GM21717 (cell line): ENCODE data around the gene NAXD.
"Not testable (repeated sequence)": the region's sequence is repeated elsewhere in the genome, so short reads cannot be mapped to it uniquely, and the experiment has no call there.

Experiments
- ATAC-seq: cut with Tn5 transposase; IDR thresholded peaks from one replicate; pipeline ENCODE4 v1.9.1; 2021; ENCODE audit warnings: mild to moderate bottlenecking, moderate library complexity; ENCODE audit not compliant: unreplicated experiment

The NAXD gene

GRCh38 chr13:110627761-110628476, 12.6 kb downstream of the NAXD start:
- ATAC-seq: no peak

- ATAC-seq: no peak
These were observed 13.1 kb downstream of the NAXD start for GRCh38 chr13:110628477-110628793.

- no peak for ATAC-seq
These were observed 13.8 kb downstream of the NAXD start for GRCh38 chr13:110628952-110629701.

GRCh38 chr13:110629735-110630134, 14.4 kb downstream of the NAXD start:
- no peak for ATAC-seq

GRCh38 chr13:110630566-110631119, 15.3 kb downstream of the NAXD start:
- no peak for ATAC-seq

- not testable (repeated sequence) for ATAC-seq
These were observed 16.9 kb downstream of the NAXD start for GRCh38 chr13:110632255-110632654.

- no peak for ATAC-seq
These were observed 18.4 kb downstream of the NAXD start for GRCh38 chr13:110633776-110634175.

- no peak for ATAC-seq
These were observed 19.2 kb downstream of the NAXD start for GRCh38 chr13:110634558-110634957.

- ATAC-seq: no peak
These were observed 20.2 kb downstream of the NAXD start for GRCh38 chr13:110635405-110636002.

GRCh38 chr13:110636053-110636475, 20.7 kb downstream of the NAXD start:
- ATAC-seq: no peak

GRCh38 chr13:110636701-110637201, 21.4 kb downstream of the NAXD start:
- ATAC-seq: no peak

GRCh38 chr13:110637275-110637674, 21.9 kb downstream of the NAXD start:
- no peak for ATAC-seq

GRCh38 chr13:110637747-110638146, 22.4 kb downstream of the NAXD start:
- no peak for ATAC-seq

- no peak for ATAC-seq
These were observed 22.9 kb downstream of the NAXD start for GRCh38 chr13:110638257-110638656.

- no peak for ATAC-seq
These were observed 23.8 kb downstream of the NAXD start for GRCh38 chr13:110638814-110639806.

GRCh38 chr13:110639935-110640334, 24.6 kb downstream of the NAXD start:
- ATAC-seq: no peak

- ATAC-seq: no peak
These were observed 25.3 kb downstream of the NAXD start for GRCh38 chr13:110640591-110641029.

GRCh38 chr13:110641055-110642015, 26.0 kb downstream of the NAXD start:
- ATAC-seq: no peak

GRCh38 chr13:110642291-110642981, 27.1 kb downstream of the NAXD start:
- ATAC-seq: no peak
